Nephron (organoid): ENCODE measurements around the gene FUS.

Experiments
- H3K27ac Mint-ChIP-seq, 3 experiments: 2 replicates each; pipeline ENCODE4 v1.8.0; 2020; ENCODE audit warnings: mixed read lengths in 3 of 3, mild to moderate bottlenecking in 2 of 3, moderate library complexity in 1 of 3
- H3K27me3 Mint-ChIP-seq: 2 replicates; pipeline ENCODE4 v1.8.0; 2021; ENCODE audit warnings: low read depth, mild to moderate bottlenecking, moderate library complexity, mixed read lengths
- H3K36me3 Mint-ChIP-seq: 2 replicates; pipeline ENCODE4 v1.8.0; 2020; ENCODE audit warnings: low read depth, mixed read lengths
- H3K4me1 Mint-ChIP-seq: 2 replicates; pipeline ENCODE4 v1.8.0; 2020; ENCODE audit warnings: mixed read lengths
- H3K4me3 Mint-ChIP-seq, 3 experiments: 2 replicates each; pipeline ENCODE4 v1.8.0; 2020; ENCODE audit warnings: mild to moderate bottlenecking in 3 of 3, mixed read lengths in 3 of 3, moderate library complexity in 2 of 3
- H3K9me3 Mint-ChIP-seq: 2 replicates; pipeline ENCODE4 v1.8.0; 2020; ENCODE audit warnings: mixed read lengths
- TF ChIP-seq, protein P1 (sequence below), 3 experiments: fragments of 200-600 bp; sonication (generic); IDR thresholded peaks; one replicate each; pipeline ENCODE4 v1.5.0; 2021; ENCODE audit warnings: antibody characterized with exemption in 3 of 3; ENCODE audit not compliant: unreplicated experiment in 3 of 3

Gene FUS

DNA sequence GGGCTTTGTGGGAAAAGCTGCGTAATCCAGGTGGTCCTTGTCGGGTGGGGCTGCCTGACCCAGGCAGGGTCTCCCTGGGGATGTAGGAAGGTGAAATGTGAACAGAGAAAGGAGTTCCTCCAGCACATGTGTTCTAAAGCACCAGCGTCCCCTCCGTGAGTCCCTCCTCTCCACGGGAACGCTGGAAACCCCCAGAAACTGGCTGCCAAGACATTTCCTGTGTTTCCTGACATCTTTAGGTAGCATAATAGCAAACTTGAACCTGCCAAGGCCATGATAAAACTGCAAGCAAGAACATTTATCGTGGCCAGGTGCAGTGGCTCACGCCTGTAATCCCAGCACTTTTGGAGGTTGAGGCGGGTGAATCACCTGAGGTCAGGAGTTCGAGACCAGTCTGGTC lies 49.6 kb downstream of the FUS start:
- TF ChIP-seq, protein P1, sequence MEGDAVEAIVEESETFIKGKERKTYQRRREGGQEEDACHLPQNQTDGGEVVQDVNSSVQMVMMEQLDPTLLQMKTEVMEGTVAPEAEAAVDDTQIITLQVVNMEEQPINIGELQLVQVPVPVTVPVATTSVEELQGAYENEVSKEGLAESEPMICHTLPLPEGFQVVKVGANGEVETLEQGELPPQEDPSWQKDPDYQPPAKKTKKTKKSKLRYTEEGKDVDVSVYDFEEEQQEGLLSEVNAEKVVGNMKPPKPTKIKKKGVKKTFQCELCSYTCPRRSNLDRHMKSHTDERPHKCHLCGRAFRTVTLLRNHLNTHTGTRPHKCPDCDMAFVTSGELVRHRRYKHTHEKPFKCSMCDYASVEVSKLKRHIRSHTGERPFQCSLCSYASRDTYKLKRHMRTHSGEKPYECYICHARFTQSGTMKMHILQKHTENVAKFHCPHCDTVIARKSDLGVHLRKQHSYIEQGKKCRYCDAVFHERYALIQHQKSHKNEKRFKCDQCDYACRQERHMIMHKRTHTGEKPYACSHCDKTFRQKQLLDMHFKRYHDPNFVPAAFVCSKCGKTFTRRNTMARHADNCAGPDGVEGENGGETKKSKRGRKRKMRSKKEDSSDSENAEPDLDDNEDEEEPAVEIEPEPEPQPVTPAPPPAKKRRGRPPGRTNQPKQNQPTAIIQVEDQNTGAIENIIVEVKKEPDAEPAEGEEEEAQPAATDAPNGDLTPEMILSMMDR (IDR thresholded peaks at IDR 0.05; ENCODE audit: unreplicated experiment in 3 of 3): no peak
- Mint-ChIP-seq H3K9me3 (peaks cover 20% of the 10 kb centered on the region), H3K27ac (no peak overlapping the region), H3K4me1 (peaks cover 9% of the 10 kb centered on the region), H3K4me3 (no peak overlapping the region), H3K36me3 (no peaks in the 10 kb centered on the region), H3K27me3 (no peaks in the 10 kb centered on the region)

DNA sequence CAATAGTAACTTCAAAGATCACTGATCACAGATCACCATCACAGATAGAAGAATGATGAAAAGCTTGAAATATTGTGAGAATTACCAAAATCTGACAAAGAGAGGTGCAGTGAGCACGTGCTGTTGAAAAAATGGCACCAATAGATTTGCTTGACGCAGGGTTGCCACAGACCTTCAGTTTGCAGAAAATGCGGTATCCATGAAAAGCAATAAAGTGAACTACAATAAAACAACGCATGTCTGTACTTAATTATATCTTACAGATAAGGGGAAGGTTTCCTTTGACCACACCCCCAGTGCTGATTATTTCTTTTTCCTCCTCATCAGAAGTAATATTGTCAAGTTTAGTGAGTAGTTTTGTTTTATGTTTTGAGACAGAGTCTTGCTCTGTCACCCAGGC lies 58.1 kb downstream of the FUS start:
- Mint-ChIP-seq H3K36me3 (no peaks in the 10 kb centered on the region), H3K9me3 (peaks cover 17% of the 10 kb centered on the region), H3K4me3 (no peak overlapping the region), H3K27ac (no peak overlapping the region), H3K4me1 (no peaks in the 10 kb centered on the region), H3K27me3 (no peaks in the 10 kb centered on the region)
- TF ChIP-seq, protein P1 (IDR thresholded peaks at IDR 0.05; ENCODE audit: unreplicated experiment in 3 of 3): no peak
